ENCODE measurements around the gene CPZ. TPM values are rescaled to one million over a fixed set of nuclear protein-coding genes. Genes with fewer than 3 reads are reported as not detected.

CPZ gene
- total RNA-seq, 1 donor from 2014 or later = 0.27 TPM

GRCh38 chr4:8556341-8557150 is 36.0 kb upstream of the CPZ start:
- Mint-ChIP-seq H3K27me3 (ENCODE audit: unreplicated experiment) (peaks cover 1% of the 10 kb centered on the region), H3K36me3 (ENCODE audit: unreplicated experiment) (no peaks in the 10 kb centered on the region), H3K9me3 (ENCODE audit: unreplicated experiment) (peaks cover 6% of the 10 kb centered on the region), H3K4me3 (ENCODE audit: unreplicated experiment) (no peak overlapping the region), H3K4me1 (ENCODE audit: low read depth, unreplicated experiment) (no peaks in the 10 kb centered on the region), H3K27ac (ENCODE audit: unreplicated experiment) (no peak overlapping the region)
- no peak for TF ChIP-seq CTCF (IDR thresholded peaks at IDR 0.05; ENCODE audit: partially characterized antibody, unreplicated experiment)
- DNase-seq = no peak

- H3K4me3 Mint-ChIP-seq (ENCODE audit: unreplicated experiment) = no peak overlapping the region
- H3K27ac Mint-ChIP-seq (ENCODE audit: unreplicated experiment) = no peak overlapping the region
- DNase-seq = no peak
- no peaks in the 10 kb centered on the region for H3K36me3 Mint-ChIP-seq (ENCODE audit: unreplicated experiment)
- peaks cover 4% of the 10 kb centered on the region for H3K9me3 Mint-ChIP-seq (ENCODE audit: unreplicated experiment)
- H3K27me3 Mint-ChIP-seq (ENCODE audit: unreplicated experiment) = peaks cover 1% of the 10 kb centered on the region
- TF ChIP-seq CTCF (IDR thresholded peaks at IDR 0.05; ENCODE audit: partially characterized antibody, unreplicated experiment) = no peak
- H3K4me1 Mint-ChIP-seq (ENCODE audit: low read depth, unreplicated experiment) = no peaks in the 10 kb centered on the region
Measured at GRCh38 chr4:8557151-8558076, 35.2 kb upstream of the CPZ start.

GRCh38 chr4:8558080-8558960 is 34.2 kb upstream of the CPZ start:
- no peaks in the 10 kb centered on the region for H3K36me3 Mint-ChIP-seq (ENCODE audit: unreplicated experiment)
- peaks cover 3% of the 10 kb centered on the region for H3K9me3 Mint-ChIP-seq (ENCODE audit: unreplicated experiment)
- no peak for TF ChIP-seq CTCF (IDR thresholded peaks at IDR 0.05; ENCODE audit: partially characterized antibody, unreplicated experiment)
- peak; percentile 7 for DNase-seq
- H3K4me3 Mint-ChIP-seq (ENCODE audit: unreplicated experiment) = no peak overlapping the region
- no peaks in the 10 kb centered on the region for H3K4me1 Mint-ChIP-seq (ENCODE audit: low read depth, unreplicated experiment)
- H3K27me3 Mint-ChIP-seq (ENCODE audit: unreplicated experiment) = peaks cover 1% of the 10 kb centered on the region
- H3K27ac Mint-ChIP-seq (ENCODE audit: unreplicated experiment) = no peak overlapping the region

- Mint-ChIP-seq H3K27ac (ENCODE audit: unreplicated experiment) (no peak overlapping the region), H3K27me3 (ENCODE audit: unreplicated experiment) (peaks cover 1% of the 10 kb centered on the region), H3K9me3 (ENCODE audit: unreplicated experiment) (peaks cover 3% of the 10 kb centered on the region), H3K36me3 (ENCODE audit: unreplicated experiment) (no peaks in the 10 kb centered on the region), H3K4me3 (ENCODE audit: unreplicated experiment) (no peak overlapping the region), H3K4me1 (ENCODE audit: low read depth, unreplicated experiment) (no peaks in the 10 kb centered on the region)
- DNase-seq = no peak
- no peak for TF ChIP-seq CTCF (IDR thresholded peaks at IDR 0.05; ENCODE audit: partially characterized antibody, unreplicated experiment)
Measured at GRCh38 chr4:8559011-8559410, 33.6 kb upstream of the CPZ start.
